RWPE1 (cell line): ENCODE data around the gene KASH5.
"Not testable (repeated sequence)": the region's sequence is repeated elsewhere in the genome, so short reads cannot be mapped to it uniquely, and the experiment has no call there.

Source experiments
- CTCF ChIA-PET: fragments of 350-600 bp; sonication (Branson Sonifier 250); formaldehyde crosslinking; extraction: SDS; loops from one replicate; lab custom pipeline; 2021; lab: Yijun Ruan, JAX
- POLR2A ChIA-PET: fragments of 400-600 bp; formaldehyde crosslinking; extraction: SDS; loops from one replicate; lab custom pipeline; 2020; ENCODE audit warnings: antibody characterized with exemption; ENCODE audit not compliant: low non-redundant PET; lab: Yijun Ruan, JAX
- DNase-seq: peaks from one replicate; pipeline ENCODE4 v3.0.0; 2012; ENCODE audit warnings: low spot score
- H3K27ac ChIP-seq: fragments of 450-650 bp; 2 replicates; pipeline ENCODE4 v1.5.1; 2017
- TF ChIP-seq, protein P1 (sequence below): fragments of 450-650 bp; conservative IDR thresholded peaks from 2 replicates; pipeline ENCODE4 v1.5.1; 2017; ENCODE audit warnings: low read depth, mild to moderate bottlenecking

Gene KASH5

GRCh38 chr19:49442354-49442753 is 54.3 kb downstream of the KASH5 start:
- POLR2A ChIA-PET, result no interaction called here

DNA sequence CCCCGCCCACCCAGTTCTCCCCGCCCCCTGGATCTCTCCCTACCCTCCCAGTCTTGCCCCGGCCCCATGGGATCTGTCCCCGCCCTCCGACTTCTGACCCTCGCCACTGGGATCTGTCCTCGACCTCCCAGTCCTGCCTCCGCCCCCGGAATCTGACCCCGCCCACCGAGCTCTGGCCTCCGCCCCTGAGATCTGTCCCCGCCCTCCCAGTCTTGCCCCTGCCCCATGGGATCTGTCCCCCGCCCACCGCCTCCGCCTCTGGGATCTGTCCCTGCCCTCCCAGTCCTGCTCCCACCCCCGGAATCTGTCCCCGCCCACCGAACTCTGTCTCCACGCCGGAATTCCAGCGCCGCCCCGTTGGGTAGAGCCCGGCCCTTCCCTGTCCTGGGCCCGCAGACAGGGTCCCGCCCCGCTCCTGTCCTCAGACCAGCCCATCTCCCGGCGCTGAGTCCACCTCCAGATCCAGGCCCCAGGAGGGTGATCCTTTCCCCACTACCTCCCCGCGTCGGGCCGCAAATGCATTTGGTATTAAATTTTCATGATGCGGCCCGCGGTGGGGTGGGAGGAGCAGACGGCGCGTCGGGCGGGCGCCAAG is 54.8 kb downstream of the KASH5 start:
- CTCF ChIA-PET, result interaction anchor here (0.6 to 1.7 kb wide), 9 partner anchors 16 to 961 kb away, joined by 3 to 9 read pairs (median 3); no protein-coding TSS in a partner anchor
- H3K27ac ChIP-seq, result peak overlapping the region; percentile 84
- POLR2A ChIA-PET, result no interaction called here
- TF ChIP-seq, protein P1, sequence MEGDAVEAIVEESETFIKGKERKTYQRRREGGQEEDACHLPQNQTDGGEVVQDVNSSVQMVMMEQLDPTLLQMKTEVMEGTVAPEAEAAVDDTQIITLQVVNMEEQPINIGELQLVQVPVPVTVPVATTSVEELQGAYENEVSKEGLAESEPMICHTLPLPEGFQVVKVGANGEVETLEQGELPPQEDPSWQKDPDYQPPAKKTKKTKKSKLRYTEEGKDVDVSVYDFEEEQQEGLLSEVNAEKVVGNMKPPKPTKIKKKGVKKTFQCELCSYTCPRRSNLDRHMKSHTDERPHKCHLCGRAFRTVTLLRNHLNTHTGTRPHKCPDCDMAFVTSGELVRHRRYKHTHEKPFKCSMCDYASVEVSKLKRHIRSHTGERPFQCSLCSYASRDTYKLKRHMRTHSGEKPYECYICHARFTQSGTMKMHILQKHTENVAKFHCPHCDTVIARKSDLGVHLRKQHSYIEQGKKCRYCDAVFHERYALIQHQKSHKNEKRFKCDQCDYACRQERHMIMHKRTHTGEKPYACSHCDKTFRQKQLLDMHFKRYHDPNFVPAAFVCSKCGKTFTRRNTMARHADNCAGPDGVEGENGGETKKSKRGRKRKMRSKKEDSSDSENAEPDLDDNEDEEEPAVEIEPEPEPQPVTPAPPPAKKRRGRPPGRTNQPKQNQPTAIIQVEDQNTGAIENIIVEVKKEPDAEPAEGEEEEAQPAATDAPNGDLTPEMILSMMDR, result no peak
- DNase-seq, result peak; percentile 86

More at GRCh38 chr19:49442354-49442753, 54.3 kb downstream of the KASH5 start:
- no peak for DNase-seq
- CTCF ChIA-PET, result interaction anchor here (0.9 to 1.2 kb wide), 3 partner anchors 15 to 50 kb away, joined by 3 to 9 read pairs (median 3); no protein-coding TSS in a partner anchor
- TF ChIP-seq, protein P1, result no peak
- H3K27ac ChIP-seq, result peak overlapping the region; percentile 84

GRCh38 chr19:49443366-49444099 is 55.5 kb downstream of the KASH5 start:
- peak; percentile 89 for DNase-seq
- TF ChIP-seq, protein P1, result peak; percentile 96
- CTCF ChIA-PET, result interaction anchor here (0.6 to 1.7 kb wide), 10 partner anchors 23 to 961 kb away, joined by 3 to 6 read pairs (median 3); no protein-coding TSS in a partner anchor
- POLR2A ChIA-PET, result no interaction called here
- H3K27ac ChIP-seq, result peak overlapping the region; percentile 84

GRCh38 chr19:49444100-49444700 is 56.2 kb downstream of the KASH5 start:
- CTCF ChIA-PET, result interaction anchor here (0.6 to 1.7 kb wide), 7 partner anchors 48 to 1013 kb away, joined by 3 to 8 read pairs (median 6); no protein-coding TSS in a partner anchor
- peak overlapping the region; percentile 84; the same call in 1 of the 2 replicates for H3K27ac ChIP-seq
- POLR2A ChIA-PET, DNase-seq: not testable (repeated sequence)

- DNase-seq, result no peak
- H3K27ac ChIP-seq, result peak overlapping the region; percentile 49
- TF ChIP-seq, protein P1, result no peak
- ChIA-PET POLR2A (no interaction called here), CTCF (interaction anchor here (0.6 to 1.6 kb wide), 2 partner anchors 54 to 245 kb away, joined by 3 to 6 read pairs; no protein-coding TSS in a partner anchor)
Measured at GRCh38 chr19:49445997-49446396, 57.9 kb downstream of the KASH5 start.

DNA sequence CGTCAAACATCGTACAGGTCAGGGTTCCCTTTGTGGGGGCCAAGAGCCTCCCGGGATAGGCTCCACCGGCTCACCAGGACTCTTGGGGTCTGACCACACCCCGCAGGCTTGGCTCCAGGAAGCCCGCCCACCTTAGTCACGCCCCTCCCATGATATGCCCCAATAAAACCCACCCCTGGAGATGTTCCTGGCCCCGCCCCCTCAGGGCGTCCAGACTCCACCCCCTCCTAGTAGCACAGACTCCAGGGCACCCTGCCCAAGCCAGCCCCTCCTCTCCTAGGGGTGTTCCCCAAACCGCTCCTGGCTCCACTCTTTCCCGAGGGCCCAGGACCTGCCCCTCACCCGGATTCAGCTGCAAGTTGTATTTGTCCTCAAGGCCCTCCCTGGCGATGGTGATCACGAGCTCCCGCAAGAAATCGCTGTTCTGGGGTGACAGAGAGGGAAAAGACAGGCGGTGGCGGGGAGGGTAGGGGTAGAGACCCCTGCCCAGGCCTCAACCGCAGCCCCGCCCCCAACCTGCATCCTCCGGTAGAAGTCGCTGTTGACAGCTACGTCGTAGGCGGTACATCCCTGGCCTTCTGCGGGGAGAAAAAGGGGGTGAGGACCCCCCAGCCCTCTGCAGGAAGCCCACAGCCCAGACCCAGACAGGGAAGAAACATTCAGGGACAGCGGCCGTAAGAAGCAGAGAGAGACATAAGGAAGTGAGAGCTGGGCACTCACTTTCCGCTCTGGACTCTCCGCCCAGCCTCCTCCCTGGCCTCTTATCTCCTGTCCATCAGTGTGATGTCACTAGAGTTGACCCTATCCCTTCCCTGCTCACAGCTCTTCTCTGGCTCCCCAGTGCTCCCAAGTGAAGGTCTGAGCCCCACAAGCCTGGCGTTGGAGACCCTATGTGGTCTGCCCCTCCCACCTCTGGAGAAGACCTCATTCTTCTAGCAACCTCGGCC is 59.7 kb downstream of the KASH5 start:
- ChIA-PET POLR2A (no interaction called here), CTCF (no interaction called here)
- peak overlapping the region; percentile 49 for H3K27ac ChIP-seq
- no peak for DNase-seq
- TF ChIP-seq, protein P1, result no peak
